GM12878 (cell line): Measurements from ENCODE around the gene USP4. TPM values are rescaled to one million over a fixed set of nuclear protein-coding genes. Genes with fewer than 3 reads are reported as not detected.

Experiments
- ATF7 ChIP-seq: fragments of 450-650 bp; IDR thresholded peaks from 2 replicates; pipeline ENCODE4 v1.6.1; 2016; ENCODE audit warnings: low read depth, mild to moderate bottlenecking
- BCL11A ChIP-seq: IDR thresholded peaks from 2 replicates; pipeline ENCODE4 v1.6.1; 2011; ENCODE audit warnings: low read depth, low read length
- polyA plus RNA-seq, 11 experiments: library from polyadenylated mRNA; depleted of rRNA in 4 of 11; unstranded in 6 of 11; stranded (reverse) in 5 of 11; fragments of >200 nt; fragmentation: Nextera tagmentation in 4 of 11; fragmentation: Illumina TruSeq in 1 of 11; extraction: Ambion mirVana in 4 of 11; extraction: Trizol in 1 of 11; gene quantifications; 1 replicate in 1 of 11; 2 replicates in 10 of 11; pipeline versions ENCODE4 v1.2.1 to v1.2.3, GENCODE V29; 2011 to 2016; ENCODE audit warnings: inconsistent platforms in 2 of 11, missing spikeins in 2 of 11, low read depth in 1 of 11
- total RNA-seq, 4 experiments: library from RNA; depleted of rRNA in 3 of 4; stranded (reverse); fragments of >200 nt in 3 of 4; fragmentation: Illumina TruSeq in 1 of 4; extraction: Trizol in 1 of 4; gene quantifications; 2 replicates each; pipeline versions ENCODE4 v1.2.1 to v1.2.3, GENCODE V29; 2013 to 2021
- TF ChIP-seq, protein P1 (sequence below): IDR thresholded peaks from 2 replicates; pipeline ENCODE4 v1.6.1; 2011; ENCODE audit warnings: borderline replicate concordance, low read depth, mild to moderate bottlenecking, moderate library complexity, mixed read lengths, low read length; ENCODE audit not compliant: insufficient read depth; ENCODE audit errors: extremely low read length
- TF ChIP-seq, protein P2 (sequence below): fragments of 450-650 bp; IDR thresholded peaks from 2 replicates; pipeline ENCODE4 v1.6.1; 2017; ENCODE audit warnings: mild to moderate bottlenecking, low read depth, inconsistent platforms; ENCODE audit not compliant: poor library complexity, severe bottlenecking
- TF ChIP-seq, protein P3 (sequence below), 3 experiments: IDR thresholded peaks in 2 of 3; conservative IDR thresholded peaks in 1 of 3; 2 replicates each; pipeline ENCODE4 v1.5.1; 2011; ENCODE audit warnings: low read depth in 3 of 3, low read length in 3 of 3, mild to moderate bottlenecking in 3 of 3, control low read depth in 2 of 3, moderate library complexity in 2 of 3, inconsistent platforms in 1 of 3, mixed read lengths in 1 of 3; ENCODE audit not compliant: control insufficient read depth in 2 of 3, insufficient read depth in 1 of 3; ENCODE audit errors: extremely low read depth in 1 of 3
- TF ChIP-seq, protein P4 (sequence below): fragments of 450-650 bp; IDR thresholded peaks from 2 replicates; pipeline ENCODE4 v1.6.1; 2017; ENCODE audit warnings: mild to moderate bottlenecking

USP4 gene
- total and polyA plus RNA-seq, 10 of the 15 experiments (the other 5 are each of a cell fraction or from before 2014, with no cell fraction given) = 26.5 to 77.1 (median 66.0) TPM

DNA sequence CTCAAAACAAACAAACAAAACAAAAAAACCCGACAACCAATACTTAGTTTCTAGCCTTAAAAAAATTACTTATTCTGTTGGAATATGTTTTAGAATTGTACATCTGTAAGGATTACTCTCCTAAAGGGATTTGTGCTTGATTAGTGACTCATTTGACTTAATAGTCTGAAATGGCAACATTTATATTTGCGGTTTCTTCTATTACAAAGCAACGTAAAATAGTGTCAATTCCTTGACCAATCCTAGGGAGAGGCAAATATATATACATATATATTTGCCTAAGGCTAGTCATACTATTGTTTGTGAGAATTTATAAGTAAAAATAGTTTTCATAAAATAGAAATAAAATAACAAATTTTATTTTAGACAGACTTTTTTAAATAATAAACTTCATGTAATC is 102.5 kb downstream of the USP4 start (continued):
- TF ChIP-seq, protein P1, sequence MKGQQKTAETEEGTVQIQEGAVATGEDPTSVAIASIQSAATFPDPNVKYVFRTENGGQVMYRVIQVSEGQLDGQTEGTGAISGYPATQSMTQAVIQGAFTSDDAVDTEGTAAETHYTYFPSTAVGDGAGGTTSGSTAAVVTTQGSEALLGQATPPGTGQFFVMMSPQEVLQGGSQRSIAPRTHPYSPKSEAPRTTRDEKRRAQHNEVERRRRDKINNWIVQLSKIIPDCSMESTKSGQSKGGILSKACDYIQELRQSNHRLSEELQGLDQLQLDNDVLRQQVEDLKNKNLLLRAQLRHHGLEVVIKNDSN = no peak
- TF ChIP-seq, protein P2, sequence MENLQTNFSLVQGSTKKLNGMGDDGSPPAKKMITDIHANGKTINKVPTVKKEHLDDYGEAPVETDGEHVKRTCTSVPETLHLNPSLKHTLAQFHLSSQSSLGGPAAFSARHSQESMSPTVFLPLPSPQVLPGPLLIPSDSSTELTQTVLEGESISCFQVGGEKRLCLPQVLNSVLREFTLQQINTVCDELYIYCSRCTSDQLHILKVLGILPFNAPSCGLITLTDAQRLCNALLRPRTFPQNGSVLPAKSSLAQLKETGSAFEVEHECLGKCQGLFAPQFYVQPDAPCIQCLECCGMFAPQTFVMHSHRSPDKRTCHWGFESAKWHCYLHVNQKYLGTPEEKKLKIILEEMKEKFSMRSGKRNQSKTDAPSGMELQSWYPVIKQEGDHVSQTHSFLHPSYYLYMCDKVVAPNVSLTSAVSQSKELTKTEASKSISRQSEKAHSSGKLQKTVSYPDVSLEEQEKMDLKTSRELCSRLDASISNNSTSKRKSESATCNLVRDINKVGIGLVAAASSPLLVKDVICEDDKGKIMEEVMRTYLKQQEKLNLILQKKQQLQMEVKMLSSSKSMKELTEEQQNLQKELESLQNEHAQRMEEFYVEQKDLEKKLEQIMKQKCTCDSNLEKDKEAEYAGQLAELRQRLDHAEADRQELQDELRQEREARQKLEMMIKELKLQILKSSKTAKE = no peak
- TF ChIP-seq BCL11A = no peak
- TF ChIP-seq ATF7 = no peak
- TF ChIP-seq, protein P3, sequence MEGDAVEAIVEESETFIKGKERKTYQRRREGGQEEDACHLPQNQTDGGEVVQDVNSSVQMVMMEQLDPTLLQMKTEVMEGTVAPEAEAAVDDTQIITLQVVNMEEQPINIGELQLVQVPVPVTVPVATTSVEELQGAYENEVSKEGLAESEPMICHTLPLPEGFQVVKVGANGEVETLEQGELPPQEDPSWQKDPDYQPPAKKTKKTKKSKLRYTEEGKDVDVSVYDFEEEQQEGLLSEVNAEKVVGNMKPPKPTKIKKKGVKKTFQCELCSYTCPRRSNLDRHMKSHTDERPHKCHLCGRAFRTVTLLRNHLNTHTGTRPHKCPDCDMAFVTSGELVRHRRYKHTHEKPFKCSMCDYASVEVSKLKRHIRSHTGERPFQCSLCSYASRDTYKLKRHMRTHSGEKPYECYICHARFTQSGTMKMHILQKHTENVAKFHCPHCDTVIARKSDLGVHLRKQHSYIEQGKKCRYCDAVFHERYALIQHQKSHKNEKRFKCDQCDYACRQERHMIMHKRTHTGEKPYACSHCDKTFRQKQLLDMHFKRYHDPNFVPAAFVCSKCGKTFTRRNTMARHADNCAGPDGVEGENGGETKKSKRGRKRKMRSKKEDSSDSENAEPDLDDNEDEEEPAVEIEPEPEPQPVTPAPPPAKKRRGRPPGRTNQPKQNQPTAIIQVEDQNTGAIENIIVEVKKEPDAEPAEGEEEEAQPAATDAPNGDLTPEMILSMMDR (IDR thresholded peaks at IDR 0.05 in 2 of 3, conservative IDR thresholded peaks at IDR 0.05 in 1 of 3; ENCODE audit: control insufficient read depth in 2 of 3, extremely low read depth in 1 of 3, insufficient read depth in 1 of 3, low read depth in 3 of 3, low read length in 3 of 3) = no peak
- TF ChIP-seq, protein P4, sequence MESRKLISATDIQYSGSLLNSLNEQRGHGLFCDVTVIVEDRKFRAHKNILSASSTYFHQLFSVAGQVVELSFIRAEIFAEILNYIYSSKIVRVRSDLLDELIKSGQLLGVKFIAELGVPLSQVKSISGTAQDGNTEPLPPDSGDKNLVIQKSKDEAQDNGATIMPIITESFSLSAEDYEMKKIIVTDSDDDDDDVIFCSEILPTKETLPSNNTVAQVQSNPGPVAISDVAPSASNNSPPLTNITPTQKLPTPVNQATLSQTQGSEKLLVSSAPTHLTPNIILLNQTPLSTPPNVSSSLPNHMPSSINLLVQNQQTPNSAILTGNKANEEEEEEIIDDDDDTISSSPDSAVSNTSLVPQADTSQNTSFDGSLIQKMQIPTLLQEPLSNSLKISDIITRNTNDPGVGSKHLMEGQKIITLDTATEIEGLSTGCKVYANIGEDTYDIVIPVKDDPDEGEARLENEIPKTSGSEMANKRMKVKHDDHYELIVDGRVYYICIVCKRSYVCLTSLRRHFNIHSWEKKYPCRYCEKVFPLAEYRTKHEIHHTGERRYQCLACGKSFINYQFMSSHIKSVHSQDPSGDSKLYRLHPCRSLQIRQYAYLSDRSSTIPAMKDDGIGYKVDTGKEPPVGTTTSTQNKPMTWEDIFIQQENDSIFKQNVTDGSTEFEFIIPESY = no peak
